Stimulated activated naive CD4-positive, alpha-beta T cell (primary cell): Measurements from ENCODE around the gene CDH12.
"Not testable (repeated sequence)": the region's sequence is repeated elsewhere in the genome, so short reads cannot be mapped to it uniquely, and the experiment has no call there.

ENCODE experiments used
- DNase-seq, 6 experiments: peaks; one replicate each; lab custom pipeline; 2025; lab: John Stamatoyannopoulos, UW

The CDH12 gene

GRCh38 chr5:22852807-22853660 lies at the start of gene CDH12:
CDH12 (minus strand) TSS chr5:22853344.
- DNase-seq: peak in 1 of 6 experiments; percentile 22

GRCh38 chr5:22901885-22902284 lies 48.7 kb upstream of the CDH12 start:
- DNase-seq: no peak

- no peak for DNase-seq
These were observed 47.7 kb upstream of the CDH12 start for GRCh38 chr5:22900801-22901310.

- DNase-seq: no peak
These were observed 46.2 kb upstream of the CDH12 start for GRCh38 chr5:22899341-22899740.

- DNase-seq: no peak
These were observed 43.0 kb upstream of the CDH12 start for GRCh38 chr5:22896152-22896551.

GRCh38 chr5:22892441-22892840 lies 39.3 kb upstream of the CDH12 start:
- no peak for DNase-seq

GRCh38 chr5:22889720-22890119 lies 36.6 kb upstream of the CDH12 start:
- no peak for DNase-seq

GRCh38 chr5:22887566-22887965 lies 34.4 kb upstream of the CDH12 start:
- DNase-seq: no peak

- not testable (repeated sequence) for DNase-seq
These were observed 5.8 kb upstream of the CDH12 start for GRCh38 chr5:22858911-22859310.

- no peak for DNase-seq
These were observed 2.7 kb upstream of the CDH12 start for GRCh38 chr5:22855824-22856223.

GRCh38 chr5:22850981-22851380 lies 2.2 kb downstream of the CDH12 start:
- DNase-seq: no peak

- no peak for DNase-seq
These were observed 6.5 kb downstream of the CDH12 start for GRCh38 chr5:22846693-22847092.

GRCh38 chr5:22844636-22845035 lies 8.5 kb downstream of the CDH12 start:
- DNase-seq: no peak

- DNase-seq: no peak
These were observed 9.0 kb downstream of the CDH12 start for GRCh38 chr5:22844155-22844554.

GRCh38 chr5:22842574-22842973 lies 10.6 kb downstream of the CDH12 start:
- DNase-seq: no peak

- no peak for DNase-seq
These were observed 15.3 kb downstream of the CDH12 start for GRCh38 chr5:22837803-22838202.

- DNase-seq: no peak
These were observed 17.5 kb downstream of the CDH12 start for GRCh38 chr5:22835686-22836085.

GRCh38 chr5:22793463-22793862 lies 59.7 kb downstream of the CDH12 start:
- DNase-seq: no peak

- no peak for DNase-seq
These were observed 65.3 kb downstream of the CDH12 start for GRCh38 chr5:22787807-22788206.

GRCh38 chr5:22787398-22787797 lies 65.7 kb downstream of the CDH12 start:
- DNase-seq: no peak

- DNase-seq: no peak
These were observed 72.4 kb downstream of the CDH12 start for GRCh38 chr5:22780756-22781155.

GRCh38 chr5:22779499-22779898 lies 73.6 kb downstream of the CDH12 start:
- DNase-seq: no peak

GRCh38 chr5:22776285-22776684 lies 76.9 kb downstream of the CDH12 start:
- no peak for DNase-seq

- not testable (repeated sequence) for DNase-seq
These were observed 78.9 kb downstream of the CDH12 start for GRCh38 chr5:22774214-22774613.
